Epidermal melanocyte (primary cell): ENCODE results near the gene CELA2B.

Source experiments
- DNase-seq: peaks from one replicate; pipeline ENCODE4 v3.0.0; 2011; ENCODE audit warnings: low spot score; ENCODE audit not compliant: insufficient read length

CELA2B gene

GRCh38 chr1:15525050-15526020, 49.4 kb downstream of the CELA2B start:
- DNase-seq: peak; percentile 89

- DNase-seq: no peak
Observed at GRCh38 chr1:15526021-15526489, 50.2 kb downstream of the CELA2B start.

GRCh38 chr1:15526490-15527339, 50.8 kb downstream of the CELA2B start, which contains the start of gene DNAJC16:
Gene DNAJC16 (plus strand): TSS chr1:15526848. CDS start chr1:15529106, 2,258 bp downstream.
- DNase-seq: peak; percentile 85

- no peak for DNase-seq
Observed at GRCh38 chr1:15531003-15531402, 55.1 kb downstream of the CELA2B start.

- DNase-seq: no peak
Observed at GRCh38 chr1:15531682-15532081, 55.8 kb downstream of the CELA2B start.

- no peak for DNase-seq
Observed at GRCh38 chr1:15538771-15539170, 62.9 kb downstream of the CELA2B start.

- DNase-seq: no peak
Observed at GRCh38 chr1:15540186-15540585, 64.3 kb downstream of the CELA2B start.
